ENCODE data around the gene ABCA6.

DNA sequence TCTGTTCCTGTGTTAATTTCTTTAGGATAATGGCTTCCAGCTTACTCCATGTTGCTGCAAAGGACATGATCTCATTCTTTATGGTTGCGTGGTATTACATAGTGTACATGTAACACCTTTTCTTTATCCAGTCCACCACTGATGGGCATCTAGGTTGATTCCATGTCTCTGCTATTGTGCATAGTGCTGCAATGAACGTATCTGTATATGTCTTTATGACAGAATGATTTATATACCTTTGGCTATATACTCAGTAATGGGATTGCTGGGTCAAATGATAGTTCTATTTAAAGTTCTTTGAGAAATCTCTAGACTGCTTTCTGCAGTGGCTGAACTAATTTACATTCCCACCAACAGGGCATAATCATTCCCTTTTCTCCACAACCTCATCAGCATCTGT is 47.1 kb upstream of the ABCA6 start:
- TF ChIP-seq SUZ12 (IDR thresholded peaks at IDR 0.05; ENCODE audit: unreplicated experiment) (no peak), POLR2AphosphoS5 (IDR thresholded peaks at IDR 0.05; ENCODE audit: low read length) (no peak), POLR2A (IDR thresholded peaks at IDR 0.05; ENCODE audit: low read depth, low read length) (no peak), EZH2 (IDR thresholded peaks at IDR 0.05; ENCODE audit: borderline replicate concordance, control insufficient read depth, low read depth, low read length) (no peak), NFYB (IDR thresholded peaks at IDR 0.05; ENCODE audit: insufficient read depth, low read depth, low read length) (no peak), STAT3 (IDR thresholded peaks at IDR 0.05; ENCODE audit: low read depth, low read length) (no peak), CEBPB (IDR thresholded peaks at IDR 0.05; ENCODE audit: borderline replicate concordance in 1 of 2, low read depth in 2 of 2, low read length in 2 of 2) (no peak)
- TF ChIP-seq, protein P1, sequence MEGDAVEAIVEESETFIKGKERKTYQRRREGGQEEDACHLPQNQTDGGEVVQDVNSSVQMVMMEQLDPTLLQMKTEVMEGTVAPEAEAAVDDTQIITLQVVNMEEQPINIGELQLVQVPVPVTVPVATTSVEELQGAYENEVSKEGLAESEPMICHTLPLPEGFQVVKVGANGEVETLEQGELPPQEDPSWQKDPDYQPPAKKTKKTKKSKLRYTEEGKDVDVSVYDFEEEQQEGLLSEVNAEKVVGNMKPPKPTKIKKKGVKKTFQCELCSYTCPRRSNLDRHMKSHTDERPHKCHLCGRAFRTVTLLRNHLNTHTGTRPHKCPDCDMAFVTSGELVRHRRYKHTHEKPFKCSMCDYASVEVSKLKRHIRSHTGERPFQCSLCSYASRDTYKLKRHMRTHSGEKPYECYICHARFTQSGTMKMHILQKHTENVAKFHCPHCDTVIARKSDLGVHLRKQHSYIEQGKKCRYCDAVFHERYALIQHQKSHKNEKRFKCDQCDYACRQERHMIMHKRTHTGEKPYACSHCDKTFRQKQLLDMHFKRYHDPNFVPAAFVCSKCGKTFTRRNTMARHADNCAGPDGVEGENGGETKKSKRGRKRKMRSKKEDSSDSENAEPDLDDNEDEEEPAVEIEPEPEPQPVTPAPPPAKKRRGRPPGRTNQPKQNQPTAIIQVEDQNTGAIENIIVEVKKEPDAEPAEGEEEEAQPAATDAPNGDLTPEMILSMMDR (IDR thresholded peaks at IDR 0.05 in 2 of 3, conservative IDR thresholded peaks at IDR 0.05 in 1 of 3; ENCODE audit: control insufficient read depth in 2 of 3, extremely low read depth in 1 of 3, insufficient read depth in 1 of 3, low read depth in 3 of 3, low read length in 3 of 3) = no peak
- TF ChIP-seq, protein P2, sequence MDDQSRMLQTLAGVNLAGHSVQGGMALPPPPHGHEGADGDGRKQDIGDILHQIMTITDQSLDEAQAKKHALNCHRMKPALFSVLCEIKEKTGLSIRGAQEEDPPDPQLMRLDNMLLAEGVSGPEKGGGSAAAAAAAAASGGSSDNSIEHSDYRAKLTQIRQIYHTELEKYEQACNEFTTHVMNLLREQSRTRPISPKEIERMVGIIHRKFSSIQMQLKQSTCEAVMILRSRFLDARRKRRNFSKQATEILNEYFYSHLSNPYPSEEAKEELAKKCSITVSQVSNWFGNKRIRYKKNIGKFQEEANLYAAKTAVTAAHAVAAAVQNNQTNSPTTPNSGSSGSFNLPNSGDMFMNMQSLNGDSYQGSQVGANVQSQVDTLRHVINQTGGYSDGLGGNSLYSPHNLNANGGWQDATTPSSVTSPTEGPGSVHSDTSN (IDR thresholded peaks at IDR 0.05; ENCODE audit: insufficient replicate concordance, low read depth, low read length) = no peak
